ENCODE measurements around the gene EIF4G3. TPM values are rescaled to one million over a fixed set of nuclear protein-coding genes. Genes with fewer than 3 reads are reported as not detected.

EIF4G3 gene
- total RNA-seq, 1 experiment from 2014 or later: 39.9 TPM

DNA sequence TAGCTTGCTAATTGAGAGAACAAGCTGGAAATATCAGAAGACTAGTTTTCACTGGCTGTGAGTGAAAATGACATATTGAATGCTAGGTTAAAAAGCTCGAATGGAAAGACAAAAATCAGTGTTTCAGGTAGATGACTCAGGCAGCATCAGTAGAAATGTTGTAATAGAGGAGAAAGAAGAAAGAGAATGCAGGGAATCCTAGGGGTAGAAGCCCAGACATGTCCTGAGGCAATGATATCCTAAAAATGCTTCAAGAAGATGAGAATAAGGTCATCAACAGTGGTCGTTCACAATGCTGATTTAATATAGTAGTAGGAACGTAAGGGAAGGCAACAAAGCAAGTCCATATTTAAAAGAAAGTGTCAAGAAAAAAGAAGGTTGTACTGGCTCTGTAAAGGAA lies 292.9 kb downstream of the EIF4G3 start:
- TF ChIP-seq, protein P1, sequence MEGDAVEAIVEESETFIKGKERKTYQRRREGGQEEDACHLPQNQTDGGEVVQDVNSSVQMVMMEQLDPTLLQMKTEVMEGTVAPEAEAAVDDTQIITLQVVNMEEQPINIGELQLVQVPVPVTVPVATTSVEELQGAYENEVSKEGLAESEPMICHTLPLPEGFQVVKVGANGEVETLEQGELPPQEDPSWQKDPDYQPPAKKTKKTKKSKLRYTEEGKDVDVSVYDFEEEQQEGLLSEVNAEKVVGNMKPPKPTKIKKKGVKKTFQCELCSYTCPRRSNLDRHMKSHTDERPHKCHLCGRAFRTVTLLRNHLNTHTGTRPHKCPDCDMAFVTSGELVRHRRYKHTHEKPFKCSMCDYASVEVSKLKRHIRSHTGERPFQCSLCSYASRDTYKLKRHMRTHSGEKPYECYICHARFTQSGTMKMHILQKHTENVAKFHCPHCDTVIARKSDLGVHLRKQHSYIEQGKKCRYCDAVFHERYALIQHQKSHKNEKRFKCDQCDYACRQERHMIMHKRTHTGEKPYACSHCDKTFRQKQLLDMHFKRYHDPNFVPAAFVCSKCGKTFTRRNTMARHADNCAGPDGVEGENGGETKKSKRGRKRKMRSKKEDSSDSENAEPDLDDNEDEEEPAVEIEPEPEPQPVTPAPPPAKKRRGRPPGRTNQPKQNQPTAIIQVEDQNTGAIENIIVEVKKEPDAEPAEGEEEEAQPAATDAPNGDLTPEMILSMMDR (IDR thresholded peaks at IDR 0.05; ENCODE audit: unreplicated experiment): no peak
- H3K27me3 Mint-ChIP-seq (ENCODE audit: unreplicated experiment): no peaks in the 10 kb centered on the region
- no peaks in the 10 kb centered on the region for H3K9me3 Mint-ChIP-seq (ENCODE audit: low read depth, unreplicated experiment)
- no peak overlapping the region for H3K4me3 Mint-ChIP-seq (ENCODE audit: low read depth, unreplicated experiment)
- H3K27ac Mint-ChIP-seq (ENCODE audit: unreplicated experiment): no peak overlapping the region
- no peak for DNase-seq
- CTCF ChIA-PET: interaction anchor here (0.7 kb wide), 1 partner anchor 100 kb away, joined by 3 read pairs; no protein-coding TSS in a partner anchor
- H3K4me1 Mint-ChIP-seq (ENCODE audit: low read depth, unreplicated experiment): no peaks in the 10 kb centered on the region
- intact Hi-C loops (cut with micrococcal nuclease; ENCODE audit: unreplicated experiment): no loop called here
- no peaks in the 10 kb centered on the region for H3K36me3 Mint-ChIP-seq (ENCODE audit: insufficient read depth, unreplicated experiment)
- no TSS peak for BruUV-seq (replicated peaks)

DNA sequence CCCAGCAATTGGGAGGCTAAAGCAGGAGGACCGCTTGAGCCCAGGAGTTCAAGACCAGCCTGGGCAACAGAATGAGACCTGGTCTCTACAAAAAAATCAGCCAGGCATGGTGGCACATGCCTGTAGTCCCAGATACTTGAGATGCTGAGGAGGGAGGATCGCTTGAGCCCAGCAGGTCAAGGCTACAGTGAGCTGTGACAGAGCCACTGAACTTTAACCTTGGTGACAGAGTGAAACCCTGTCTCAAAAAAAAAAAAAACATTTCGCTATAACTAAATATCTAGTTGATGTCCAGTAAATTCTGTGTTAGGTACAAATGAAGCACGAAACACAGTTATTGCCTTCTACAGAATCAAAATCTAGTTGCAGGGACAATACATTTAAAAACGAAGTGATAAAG lies 293.9 kb downstream of the EIF4G3 start:
- CTCF ChIA-PET: no interaction called here
- H3K27me3 Mint-ChIP-seq (ENCODE audit: unreplicated experiment): no peaks in the 10 kb centered on the region
- no peaks in the 10 kb centered on the region for H3K9me3 Mint-ChIP-seq (ENCODE audit: low read depth, unreplicated experiment)
- no peaks in the 10 kb centered on the region for H3K4me1 Mint-ChIP-seq (ENCODE audit: low read depth, unreplicated experiment)
- no peaks in the 10 kb centered on the region for H3K36me3 Mint-ChIP-seq (ENCODE audit: insufficient read depth, unreplicated experiment)
- intact Hi-C loops (cut with micrococcal nuclease; ENCODE audit: unreplicated experiment): no loop called here
- no peak overlapping the region for H3K4me3 Mint-ChIP-seq (ENCODE audit: low read depth, unreplicated experiment)
- no TSS peak for BruUV-seq (replicated peaks)
- H3K27ac Mint-ChIP-seq (ENCODE audit: unreplicated experiment): no peak overlapping the region
- TF ChIP-seq, protein P1 (IDR thresholded peaks at IDR 0.05; ENCODE audit: unreplicated experiment): no peak
- no peak for DNase-seq

DNA sequence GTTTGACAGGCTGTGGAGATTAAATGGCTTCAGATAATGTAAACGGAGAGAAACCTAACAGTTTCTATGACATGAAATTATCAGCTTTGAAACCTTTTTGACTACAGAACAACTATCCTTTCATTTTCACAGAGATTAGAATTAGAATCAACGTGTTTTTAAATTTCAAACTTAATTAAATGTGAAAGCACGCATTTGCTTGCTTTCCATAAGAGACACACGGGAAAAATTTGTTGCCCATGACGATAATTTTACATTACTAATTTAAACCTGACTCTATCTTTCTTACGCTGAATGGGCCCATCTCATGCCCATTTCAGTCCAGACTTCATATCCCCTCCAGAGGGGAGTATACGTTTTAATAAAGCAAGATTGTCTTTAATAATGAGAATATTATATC lies 297.9 kb downstream of the EIF4G3 start:
- BruUV-seq (replicated peaks): no TSS peak
- H3K4me3 Mint-ChIP-seq (ENCODE audit: low read depth, unreplicated experiment): no peak overlapping the region
- no peaks in the 10 kb centered on the region for H3K27me3 Mint-ChIP-seq (ENCODE audit: unreplicated experiment)
- no peak for DNase-seq
- CTCF ChIA-PET: no interaction called here
- H3K4me1 Mint-ChIP-seq (ENCODE audit: low read depth, unreplicated experiment): no peaks in the 10 kb centered on the region
- H3K27ac Mint-ChIP-seq (ENCODE audit: unreplicated experiment): no peak overlapping the region
- no peaks in the 10 kb centered on the region for H3K36me3 Mint-ChIP-seq (ENCODE audit: insufficient read depth, unreplicated experiment)
- intact Hi-C loops (cut with micrococcal nuclease; ENCODE audit: unreplicated experiment): no loop called here
- no peaks in the 10 kb centered on the region for H3K9me3 Mint-ChIP-seq (ENCODE audit: low read depth, unreplicated experiment)
- TF ChIP-seq, protein P1 (IDR thresholded peaks at IDR 0.05; ENCODE audit: unreplicated experiment): no peak

DNA sequence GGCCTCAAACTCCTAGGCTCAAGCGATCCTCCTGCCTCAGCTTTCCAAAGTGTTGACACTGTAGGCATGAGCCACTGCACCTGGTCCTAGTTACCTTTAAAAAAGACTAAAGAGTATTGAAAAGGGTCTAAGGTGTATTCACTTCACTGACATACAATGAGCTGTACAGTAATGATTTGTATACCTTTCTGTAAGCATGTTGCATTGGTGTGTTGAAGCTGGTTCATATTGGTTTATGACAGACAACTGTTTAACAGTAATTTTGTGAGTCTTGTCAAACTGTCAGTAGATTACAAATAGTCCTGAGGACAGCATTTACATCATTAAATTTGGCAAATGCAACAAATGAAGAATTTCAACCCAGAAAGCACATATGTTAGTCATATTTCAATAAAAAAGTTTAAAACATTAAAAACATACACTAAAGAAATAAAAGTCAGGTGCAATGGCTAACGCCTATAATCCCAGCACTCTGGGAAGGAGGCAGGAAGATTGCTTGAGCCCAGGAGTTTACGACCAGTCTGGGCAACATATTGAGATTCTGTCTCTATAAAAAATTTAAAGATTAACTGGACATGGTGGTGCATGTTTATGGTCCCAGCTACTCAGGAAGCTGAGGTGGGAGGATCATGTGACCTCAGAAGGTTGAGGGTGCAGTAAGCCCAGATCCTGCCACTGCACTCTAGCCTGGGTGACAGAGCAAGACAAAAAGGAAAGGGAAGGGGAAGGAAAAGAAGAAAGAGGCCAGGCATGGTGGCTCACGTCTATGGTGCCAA lies 301.3 kb downstream of the EIF4G3 start:
- Mint-ChIP-seq H3K27me3 (ENCODE audit: unreplicated experiment) (no peaks in the 10 kb centered on the region), H3K4me3 (ENCODE audit: low read depth, unreplicated experiment) (no peak overlapping the region), H3K9me3 (ENCODE audit: low read depth, unreplicated experiment) (no peaks in the 10 kb centered on the region), H3K36me3 (ENCODE audit: insufficient read depth, unreplicated experiment) (no peaks in the 10 kb centered on the region), H3K4me1 (ENCODE audit: low read depth, unreplicated experiment) (no peaks in the 10 kb centered on the region), H3K27ac (ENCODE audit: unreplicated experiment) (no peak overlapping the region)
- BruUV-seq (replicated peaks): no TSS peak
- TF ChIP-seq, protein P1 (IDR thresholded peaks at IDR 0.05; ENCODE audit: unreplicated experiment): no peak
- no peak for DNase-seq
- CTCF ChIA-PET: no interaction called here
- intact Hi-C loops (cut with micrococcal nuclease; ENCODE audit: unreplicated experiment): no loop called here
